Measurements from ENCODE around the gene TNK1. TPM values are rescaled to one million over a fixed set of nuclear protein-coding genes. Genes with fewer than 3 reads are reported as not detected.
A peak's percentile ranks its signal among the peaks of the same experiment; 100 is the strongest.

Gene TNK1
- total and polyA plus RNA-seq, 2 experiments from 2014 or later = 8.4 to 8.9 TPM

GRCh38 chr17:7435676-7436555 lies 55.0 kb downstream of the TNK1 start:
- Histone ChIP-seq H3K4me3 (peak overlapping the region; percentile 22), H3K4me1 (ENCODE audit: insufficient read depth) (peaks cover 47% of the 10 kb centered on the region), H3K9me2 (replicated peaks; ENCODE audit: insufficient read depth) (no peaks in the 10 kb centered on the region), H3K27ac (peak overlapping the region; percentile 65), H3K9me3 (ENCODE audit: low read depth) (no peaks in the 10 kb centered on the region), H2AFZ (peak overlapping the region; percentile 23), H4K20me1 (ENCODE audit: insufficient read depth, poor library complexity, severe bottlenecking) (no peaks in the 10 kb centered on the region), H3K79me2 (peaks cover 2% of the 10 kb centered on the region), H3K4me2 (peak overlapping the region; percentile 99), H3K27me3 (peaks cover 24% of the 10 kb centered on the region), H3K36me3 (replicated peaks; ENCODE audit: insufficient read depth, low read depth) (no peaks in the 10 kb centered on the region)
- TF ChIP-seq CTCF (IDR thresholded peaks at IDR 0.05; ENCODE audit: poor library complexity) = peak; percentile 14
- no peak for TF ChIP-seq EZH2phosphoT487 (IDR thresholded peaks at IDR 0.05; ENCODE audit: low read depth, severe bottlenecking, unreplicated experiment)
- TF ChIP-seq EZH2 (IDR thresholded peaks at IDR 0.05; ENCODE audit: borderline replicate concordance) = no peak
- peak; percentile 64 for DNase-seq (ENCODE audit: low spot score)
- 9% methylated on average over 38 of the region's 49 CpGs for WGBS (ENCODE audit: low lambda C conversion rate, missing lambda C conversion rate)

GRCh38 chr17:7436556-7437368 lies 55.9 kb downstream of the TNK1 start:
- DNase-seq (ENCODE audit: low spot score) = peak; percentile 95
- Histone ChIP-seq H3K36me3 (replicated peaks; ENCODE audit: insufficient read depth, low read depth) (no peaks in the 10 kb centered on the region), H3K9me3 (ENCODE audit: low read depth) (no peaks in the 10 kb centered on the region), H3K4me1 (ENCODE audit: insufficient read depth) (peaks cover 50% of the 10 kb centered on the region), H3K4me2 (peak overlapping the region; percentile 99), H4K20me1 (ENCODE audit: insufficient read depth, poor library complexity, severe bottlenecking) (no peaks in the 10 kb centered on the region), H3K27ac (peak overlapping the region; percentile 65), H3K4me3 (peak overlapping the region; percentile 8), H3K79me2 (peaks cover 2% of the 10 kb centered on the region), H2AFZ (peak overlapping the region; percentile 46), H3K27me3 (peaks cover 29% of the 10 kb centered on the region), H3K9me2 (replicated peaks; ENCODE audit: insufficient read depth) (no peaks in the 10 kb centered on the region)
- 6% methylated on average over 89 of the region's 92 CpGs for WGBS (ENCODE audit: low lambda C conversion rate, missing lambda C conversion rate)
- no peak for TF ChIP-seq EZH2phosphoT487 (IDR thresholded peaks at IDR 0.05; ENCODE audit: low read depth, severe bottlenecking, unreplicated experiment)
- TF ChIP-seq CTCF (IDR thresholded peaks at IDR 0.05; ENCODE audit: poor library complexity) = peak; percentile 76

GRCh38 chr17:7437369-7437863 lies 56.5 kb downstream of the TNK1 start:
- peak overlapping the region; percentile 46 for H2AFZ ChIP-seq
- H3K27me3 ChIP-seq = peaks cover 29% of the 10 kb centered on the region
- peak overlapping the region; percentile 99 for H3K4me2 ChIP-seq

More at GRCh38 chr17:7437369-7437863, 56.5 kb downstream of the TNK1 start:
- TF ChIP-seq EZH2 (IDR thresholded peaks at IDR 0.05; ENCODE audit: borderline replicate concordance) = no peak
- TF ChIP-seq EZH2phosphoT487 (IDR thresholded peaks at IDR 0.05; ENCODE audit: low read depth, severe bottlenecking, unreplicated experiment) = no peak
- no peak for TF ChIP-seq CTCF (IDR thresholded peaks at IDR 0.05; ENCODE audit: poor library complexity)
- H4K20me1 ChIP-seq (ENCODE audit: insufficient read depth, poor library complexity, severe bottlenecking) = no peaks in the 10 kb centered on the region
- H3K4me3 ChIP-seq = peak overlapping the region; percentile 21
- H3K9me3 ChIP-seq (ENCODE audit: low read depth) = no peaks in the 10 kb centered on the region
- DNase-seq (ENCODE audit: low spot score) = no peak
- peaks cover 2% of the 10 kb centered on the region for H3K79me2 ChIP-seq
- no peak overlapping the region for H3K27ac ChIP-seq
- no peaks in the 10 kb centered on the region for H3K36me3 ChIP-seq (replicated peaks; ENCODE audit: insufficient read depth, low read depth)
- H3K9me2 ChIP-seq (replicated peaks; ENCODE audit: insufficient read depth) = no peaks in the 10 kb centered on the region
- whole genome bisulfite sequencing (ENCODE audit: low lambda C conversion rate, missing lambda C conversion rate) = 40% methylated on average over 10 of the region's 31 CpGs
- H3K4me1 ChIP-seq (ENCODE audit: insufficient read depth) = peaks cover 50% of the 10 kb centered on the region
